H54 (cell line): ENCODE data around the gene CHP2.
"Not testable (repeated sequence)": the region's sequence is repeated elsewhere in the genome, so short reads cannot be mapped to it uniquely, and the experiment has no call there.

ENCODE experiments used
- DNase-seq: peaks from one replicate; pipeline ENCODE4 v3.0.0; 2011; ENCODE audit warnings: low spot score, mixed read lengths; ENCODE audit not compliant: insufficient read length
- FAIRE-seq: peaks from 3 replicates; lab custom pipeline; 2011; peaks lifted over from hg19 to GRCh38; lab: Jason Lieb, UNC
- POLR2A ChIP-seq: IDR thresholded peaks from 2 replicates; pipeline ENCODE4 v1.6.1; 2011; ENCODE audit warnings: low read depth, mild to moderate bottlenecking, low read length

The CHP2 gene

DNA sequence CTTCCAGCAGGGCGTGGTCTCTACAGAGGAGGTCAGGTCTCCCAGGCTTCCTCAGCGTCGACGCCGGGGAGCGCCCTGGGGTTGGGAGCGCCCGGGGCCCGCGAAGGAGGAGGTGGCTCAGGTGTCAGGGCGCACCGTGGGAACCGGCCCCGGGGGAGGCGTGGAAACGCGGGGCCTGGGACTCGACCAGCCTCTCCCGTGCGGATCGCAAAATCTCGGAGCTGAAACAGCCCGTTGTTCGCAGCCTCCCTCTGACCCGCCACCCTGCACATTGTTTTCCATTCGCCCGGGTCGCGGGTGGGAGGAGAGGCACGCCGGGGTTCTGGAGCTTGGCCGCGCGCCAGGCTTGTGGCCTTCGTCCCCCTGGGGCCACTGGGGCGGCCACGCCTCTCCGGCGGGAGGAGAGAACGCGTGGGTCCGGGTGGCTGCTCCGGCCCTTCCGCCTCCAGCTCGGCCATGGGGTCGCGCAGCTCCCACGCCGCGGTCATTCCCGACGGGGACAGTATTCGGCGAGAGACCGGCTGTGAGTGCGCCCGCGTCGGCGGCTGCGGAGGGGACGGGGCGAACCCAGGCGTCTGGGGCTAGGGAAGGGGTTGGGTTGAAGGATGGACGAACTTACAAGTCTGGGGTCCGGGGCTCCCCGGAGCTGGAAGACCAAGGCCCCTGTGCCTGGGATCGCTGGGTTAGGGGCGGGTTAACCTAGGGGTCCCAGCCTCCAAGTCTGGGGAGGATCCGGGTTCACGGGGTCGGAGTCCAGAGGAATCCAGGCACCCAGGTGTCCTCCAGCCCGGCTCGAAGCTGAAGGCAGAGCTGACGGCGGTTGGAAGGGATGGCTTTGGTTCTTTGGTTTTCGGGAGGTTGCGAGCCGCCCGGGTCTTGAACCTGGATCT lies at the start of gene CHP2:
Gene CHP2, plus strand, starts transcription at position 433 of the 890 bp plus-strand sequence. Its CDS starts 24 bp downstream, at position 457.
- FAIRE-seq (no peak), DNase-seq (no peak)
- no peak for TF ChIP-seq POLR2A

GRCh38 chr16:23705517-23705902 lies 49.3 kb upstream of the CHP2 start:
- no peak for TF ChIP-seq POLR2A
- FAIRE-seq (no peak), DNase-seq (no peak)

DNA sequence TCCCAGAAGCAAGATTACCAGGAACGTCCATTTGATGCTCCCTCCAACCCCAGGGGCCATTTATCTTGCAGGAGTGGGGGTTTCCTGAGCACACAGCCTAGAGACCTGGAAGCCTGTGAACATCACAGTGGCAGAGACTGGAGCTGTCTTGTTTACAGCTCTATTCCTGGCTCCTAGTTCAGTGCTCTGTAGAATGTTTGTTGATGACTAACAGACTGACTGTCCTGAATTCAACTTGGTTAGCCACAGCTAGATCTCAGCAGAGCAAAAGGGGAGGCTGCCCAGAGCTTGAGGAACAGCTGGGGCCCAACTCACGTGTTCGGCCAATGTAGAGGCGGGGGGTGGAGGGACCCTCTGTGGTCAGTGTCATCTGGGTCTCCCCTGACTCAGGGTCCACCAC lies 48.4 kb upstream of the CHP2 start:
- FAIRE-seq (no peak), DNase-seq (no peak)
- no peak for TF ChIP-seq POLR2A

GRCh38 chr16:23709536-23709935 lies 45.3 kb upstream of the CHP2 start:
- DNase-seq (no peak), FAIRE-seq (no peak)
- TF ChIP-seq POLR2A: no peak

DNA sequence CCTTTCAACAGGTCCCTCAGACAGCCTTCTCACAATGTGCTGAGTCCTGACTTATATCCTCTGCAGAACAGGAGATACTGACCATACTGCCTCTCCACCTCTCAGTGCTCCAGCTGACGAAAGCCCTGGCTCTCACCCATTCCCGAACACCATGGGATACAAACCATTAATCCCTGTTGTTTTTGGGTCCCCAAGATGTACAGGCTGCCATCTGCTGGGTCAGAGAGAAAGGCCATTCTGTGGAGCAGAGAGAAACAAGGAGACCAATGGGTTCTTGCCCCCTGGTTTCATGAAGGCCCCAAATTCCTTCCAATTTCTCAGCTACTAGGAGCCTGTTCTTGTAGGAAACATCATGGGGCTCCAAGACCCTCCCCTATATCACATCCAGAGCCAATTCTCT lies 44.8 kb upstream of the CHP2 start:
- DNase-seq (no peak), FAIRE-seq (no peak)
- TF ChIP-seq POLR2A: no peak

GRCh38 chr16:23710504-23710903 lies 44.3 kb upstream of the CHP2 start:
- no peak for DNase-seq
- no peak for FAIRE-seq
- no peak for TF ChIP-seq POLR2A

DNA sequence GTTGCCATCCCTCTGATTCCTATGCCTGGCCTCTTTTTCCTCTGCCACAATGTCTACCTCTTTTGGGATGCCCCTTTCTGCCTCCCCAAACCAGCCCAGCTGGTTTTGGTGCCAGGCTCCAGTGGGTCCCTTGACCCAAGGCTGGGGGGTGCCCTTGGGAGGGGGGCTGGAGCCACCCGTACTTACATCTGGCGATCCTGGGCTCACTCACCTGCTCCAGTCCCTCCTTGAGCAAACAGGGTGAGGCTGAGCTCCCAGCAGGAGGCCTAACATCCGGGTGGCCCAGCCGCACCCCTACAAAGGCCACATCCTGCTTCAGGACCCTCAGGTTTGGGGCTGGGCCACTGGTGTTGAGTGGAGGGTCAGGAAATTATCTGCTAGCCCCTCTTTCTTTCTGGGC lies 43.0 kb upstream of the CHP2 start:
- no peak for TF ChIP-seq POLR2A
- FAIRE-seq: no peak
- no peak for DNase-seq

GRCh38 chr16:23712976-23713375 lies 41.9 kb upstream of the CHP2 start, which contains the start of gene ERN2:
Gene ERN2 (minus strand): TSS chr16:23713222. CDS start chr16:23713187, 35 bp downstream.
- TF ChIP-seq POLR2A: no peak
- DNase-seq (no peak), FAIRE-seq (no peak)

- FAIRE-seq (no peak), DNase-seq (no peak)
- no peak for TF ChIP-seq POLR2A
These were observed 38.3 kb upstream of the CHP2 start for GRCh38 chr16:23716484-23716883.

- not testable (repeated sequence) for FAIRE-seq, DNase-seq
These were observed 32.1 kb upstream of the CHP2 start for GRCh38 chr16:23722613-23723240.

GRCh38 chr16:23724096-23724784 lies 30.6 kb upstream of the CHP2 start:
- no peak for TF ChIP-seq POLR2A
- FAIRE-seq (no peak), DNase-seq (no peak)

DNA sequence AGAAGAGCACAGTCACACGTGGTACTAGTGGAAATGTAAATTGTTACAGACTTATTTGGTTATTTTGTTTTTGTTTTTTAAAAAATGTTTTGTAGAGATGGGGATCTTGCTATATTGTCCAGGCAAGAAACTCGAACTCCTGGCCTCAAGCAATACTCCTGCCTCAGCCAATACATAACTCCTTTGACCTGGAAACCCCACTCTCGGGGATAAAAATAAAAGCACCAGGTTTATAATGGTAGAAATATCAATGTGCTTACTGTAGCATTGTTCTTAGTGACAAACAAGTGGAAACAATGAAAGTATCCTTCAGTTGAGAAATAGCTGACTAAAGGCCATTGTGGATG lies 30.1 kb upstream of the CHP2 start:
- FAIRE-seq (no peak), DNase-seq (no peak)
- no peak for TF ChIP-seq POLR2A

- no peak for TF ChIP-seq POLR2A
- FAIRE-seq (no peak), DNase-seq (no peak)
These were observed 28.1 kb upstream of the CHP2 start for GRCh38 chr16:23726710-23727109.

DNA sequence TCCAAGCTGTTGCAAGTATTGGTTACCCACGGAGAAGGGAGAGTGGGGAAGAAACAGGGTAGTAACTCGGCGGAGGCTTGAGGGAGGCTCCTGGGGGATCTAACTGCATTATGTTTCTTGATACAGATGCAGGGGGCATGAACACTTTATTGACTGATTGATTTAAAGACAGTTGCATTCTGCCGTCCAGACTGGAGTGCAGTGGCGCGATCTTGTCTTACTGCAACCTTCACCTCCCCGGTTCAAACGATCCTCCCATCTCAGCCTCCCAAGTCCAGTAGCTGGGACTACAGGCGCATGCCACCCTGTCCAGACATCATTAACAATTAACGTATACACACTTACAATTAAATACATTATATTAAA lies 26.7 kb upstream of the CHP2 start:
- no peak for DNase-seq
- no peak for TF ChIP-seq POLR2A
- no peak for FAIRE-seq
